PC-3 (cell line): Measurements from ENCODE around the gene PIKFYVE.
"Not testable (repeated sequence)": the region's sequence is repeated elsewhere in the genome, so short reads cannot be mapped to it uniquely, and the experiment has no call there.

ENCODE experiments used
- CTCF ChIP-seq: fragments of 300-600 bp; sonication (generic); conservative IDR thresholded peaks from 2 replicates; pipeline ENCODE4 v1.5.1; 2017; ENCODE audit warnings: antibody characterized with exemption, low read depth, mild to moderate bottlenecking, low read length
- EZH2 ChIP-seq: fragments of 300-600 bp; sonication (generic); IDR thresholded peaks from one replicate; pipeline ENCODE4 v1.6.1; 2017; ENCODE audit warnings: antibody characterized with exemption, mild to moderate bottlenecking, low read length; ENCODE audit not compliant: unreplicated experiment
- EZH2phosphoT487 ChIP-seq: fragments of 300-600 bp; sonication (generic); IDR thresholded peaks from 2 replicates; pipeline ENCODE4 v1.6.1; 2018; ENCODE audit warnings: mild to moderate bottlenecking, antibody characterized with exemption, low read length, borderline replicate concordance

- not testable (repeated sequence) for TF ChIP-seq CTCF, EZH2phosphoT487, EZH2
These were observed 8.9 kb upstream of the PIKFYVE start for GRCh38 chr2:208256849-208257813.
